Renal cortex interstitium (tissue), 11 donors: Measurements from ENCODE around the gene NT5C1B. TPM values are rescaled to one million over a fixed set of nuclear protein-coding genes. Genes with fewer than 3 reads are reported as not detected.

Source experiments
- DNase-seq, 11 donors: peaks; one replicate each; pipeline ENCODE4 v3.0.0-alpha.2; 2013; ENCODE audit warnings: low read depth in 9 of 11, low spot score in 4 of 11; ENCODE audit errors: extremely low read depth in 1 of 11
- polyA plus RNA-seq, 3 donors: library from polyadenylated mRNA; unstranded; fragments of 120-200 nt; gene quantifications; one replicate each; pipeline ENCODE4 v1.2.1, GENCODE V29; 2013; ENCODE audit not compliant: insufficient read length in 3 of 3

Gene NT5C1B
- polyA plus RNA-seq, 3 donors = 1.0 to 1.2 (median 1.2) TPM

- no peak for DNase-seq
These were observed 66.8 kb downstream of the NT5C1B start for GRCh38 chr2:18522484-18523146.

GRCh38 chr2:18520451-18521425 is 68.6 kb downstream of the NT5C1B start:
- peak; percentile 54 to 83 (median 78) for DNase-seq

GRCh38 chr2:18519914-18520450 is 69.4 kb downstream of the NT5C1B start:
- no peak for DNase-seq

DNA sequence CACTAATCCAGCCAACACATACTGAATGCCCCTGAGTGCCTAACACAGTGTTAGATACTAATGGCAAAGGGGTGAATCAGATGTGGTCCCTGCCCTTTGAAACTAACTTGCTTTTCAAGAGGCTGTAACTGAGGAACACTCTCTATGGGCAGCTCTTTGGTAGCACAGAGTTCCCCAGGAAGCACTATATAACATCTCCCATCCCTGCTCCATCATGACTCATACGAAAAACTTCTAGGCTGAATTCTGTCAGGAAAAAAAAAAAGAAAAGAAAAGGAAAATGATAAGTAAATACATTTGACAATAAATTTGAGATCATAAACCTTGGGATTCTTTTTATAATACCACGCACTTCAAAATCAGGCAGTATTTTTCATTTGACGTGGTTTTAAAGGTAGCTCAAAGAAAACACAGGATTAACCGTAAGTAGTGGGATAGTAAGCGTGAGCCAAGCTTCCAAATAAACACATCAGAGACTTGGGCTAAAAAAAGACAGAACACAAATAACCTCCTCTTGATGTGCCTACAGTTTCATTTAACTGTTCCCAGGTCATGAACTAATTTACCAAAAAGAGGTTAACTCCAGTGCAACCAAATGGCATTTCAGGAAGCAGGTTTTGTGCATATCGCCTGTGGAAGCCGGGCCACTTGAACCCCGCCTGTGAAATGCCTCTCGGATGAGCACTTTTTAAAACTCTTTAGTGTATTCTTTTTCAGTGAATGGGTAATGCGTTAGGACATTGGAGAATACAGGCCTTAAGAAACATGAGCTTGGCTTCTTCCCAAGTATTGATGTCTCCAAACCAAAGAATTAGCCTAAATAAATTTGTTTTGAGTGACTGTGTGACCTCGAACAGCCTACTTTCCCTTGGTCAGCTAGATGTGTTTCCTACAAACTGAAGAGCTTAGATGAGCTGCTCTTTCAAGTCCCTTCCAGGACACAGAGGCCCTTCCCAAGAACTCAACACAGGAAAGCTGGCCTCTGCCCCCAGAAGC is 71.0 kb downstream of the NT5C1B start:
- no peak for DNase-seq

DNA sequence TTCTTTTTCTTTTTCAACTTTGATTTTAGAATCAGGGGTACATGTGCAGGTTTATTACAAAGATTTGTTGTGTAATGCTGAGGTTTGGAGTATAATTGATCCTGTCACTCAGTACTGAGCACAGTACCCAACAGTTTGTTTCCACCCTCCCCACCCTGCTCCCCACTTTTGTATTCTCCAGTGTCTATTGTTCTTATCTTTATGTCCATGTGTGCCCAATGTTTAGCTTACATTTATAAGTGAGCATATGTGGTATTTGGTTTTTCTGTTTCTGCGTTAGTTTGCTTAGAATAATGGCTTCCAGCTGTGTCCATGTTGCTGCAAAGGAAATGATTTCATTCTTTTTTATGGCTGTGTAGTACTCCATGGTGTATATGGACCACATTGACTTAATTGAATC is 72.0 kb downstream of the NT5C1B start:
- no peak for DNase-seq

- DNase-seq = no peak
These were observed 73.3 kb downstream of the NT5C1B start for GRCh38 chr2:18516112-18516511.

- no peak for DNase-seq
These were observed 74.6 kb downstream of the NT5C1B start for GRCh38 chr2:18514526-18515461.

Other genes with a start within 250 kb of the NT5C1B start
- gene RDH14, start 28.9 kb downstream of the NT5C1B start, polyA plus RNA-seq = 10 to 100 TPM; 37.5 to 42.2 (median 38.5) TPM